ENCODE measurements around the gene SLC45A2.
"Not testable (repeated sequence)": the region's sequence is repeated elsewhere in the genome, so short reads cannot be mapped to it uniquely, and the experiment has no call there.

Gene SLC45A2, protein sequence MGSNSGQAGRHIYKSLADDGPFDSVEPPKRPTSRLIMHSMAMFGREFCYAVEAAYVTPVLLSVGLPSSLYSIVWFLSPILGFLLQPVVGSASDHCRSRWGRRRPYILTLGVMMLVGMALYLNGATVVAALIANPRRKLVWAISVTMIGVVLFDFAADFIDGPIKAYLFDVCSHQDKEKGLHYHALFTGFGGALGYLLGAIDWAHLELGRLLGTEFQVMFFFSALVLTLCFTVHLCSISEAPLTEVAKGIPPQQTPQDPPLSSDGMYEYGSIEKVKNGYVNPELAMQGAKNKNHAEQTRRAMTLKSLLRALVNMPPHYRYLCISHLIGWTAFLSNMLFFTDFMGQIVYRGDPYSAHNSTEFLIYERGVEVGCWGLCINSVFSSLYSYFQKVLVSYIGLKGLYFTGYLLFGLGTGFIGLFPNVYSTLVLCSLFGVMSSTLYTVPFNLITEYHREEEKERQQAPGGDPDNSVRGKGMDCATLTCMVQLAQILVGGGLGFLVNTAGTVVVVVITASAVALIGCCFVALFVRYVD

DNA sequence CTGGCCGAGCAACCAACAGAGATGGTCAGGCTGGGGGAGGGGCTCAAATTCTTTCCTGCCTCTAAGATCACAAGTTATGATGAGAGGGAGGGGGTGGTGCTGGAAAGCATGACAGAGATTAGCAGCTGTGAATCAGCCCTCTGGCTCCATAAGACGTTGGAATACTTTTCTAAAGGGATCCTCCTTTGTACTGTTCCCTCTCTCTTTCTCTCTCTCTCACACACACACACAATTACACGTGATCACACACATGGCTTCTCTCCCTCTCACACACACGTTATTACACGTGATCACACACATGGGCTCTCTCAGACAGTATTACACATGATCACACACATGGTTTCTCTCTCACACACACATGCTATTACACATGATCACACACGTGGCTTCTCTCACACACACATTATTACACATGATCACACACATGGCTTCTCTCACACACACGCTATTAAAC, at the start of gene SLC45A2:
Gene SLC45A2 (minus strand): TSS at position 23 of the 454 bp plus-strand sequence. CDS start 110 bp downstream, outside the sequence.
- DNase-seq (ENCODE audit: low spot score) = peak; percentile 16

DNA sequence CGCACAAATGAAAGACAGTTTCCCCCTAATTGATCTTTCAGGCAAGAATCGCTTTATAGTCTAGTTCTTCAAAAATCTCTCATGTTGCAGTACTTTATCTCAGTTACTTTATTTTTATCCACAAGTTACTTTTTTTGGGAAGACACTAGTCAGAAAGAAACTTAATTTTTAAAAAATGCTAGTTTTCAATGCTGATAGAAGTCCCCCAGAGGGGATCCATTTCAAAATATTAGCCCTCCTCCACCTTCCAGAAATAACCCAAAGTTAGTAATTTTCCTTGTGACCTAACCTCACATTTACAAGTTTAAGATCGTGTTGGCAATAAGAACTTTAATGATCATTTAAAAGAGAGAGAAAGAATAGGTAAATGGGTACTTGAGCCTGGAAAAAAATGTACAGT, 47.5 kb upstream of the SLC45A2 start:
- DNase-seq (ENCODE audit: low spot score) = no peak

DNA sequence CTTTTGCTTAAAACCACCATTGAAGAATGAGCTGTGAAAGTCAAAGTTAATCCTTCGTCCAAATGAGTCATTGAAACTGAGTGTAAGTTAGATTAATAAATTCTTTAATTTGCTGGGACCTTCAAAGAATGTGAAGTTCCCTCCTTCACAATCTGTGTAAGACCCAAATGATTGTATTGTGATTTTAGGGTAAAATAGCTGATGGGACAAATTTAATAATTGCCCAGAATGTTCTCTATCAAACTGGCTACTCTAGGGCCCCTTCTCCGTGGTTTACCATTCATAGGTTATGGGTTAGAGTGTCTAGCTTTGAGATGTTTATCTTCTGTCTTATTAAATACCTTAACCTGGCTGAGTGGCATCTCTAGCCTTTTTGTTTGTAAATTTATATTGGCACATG, 46.6 kb upstream of the SLC45A2 start:
- no peak for DNase-seq (ENCODE audit: low spot score)

DNA sequence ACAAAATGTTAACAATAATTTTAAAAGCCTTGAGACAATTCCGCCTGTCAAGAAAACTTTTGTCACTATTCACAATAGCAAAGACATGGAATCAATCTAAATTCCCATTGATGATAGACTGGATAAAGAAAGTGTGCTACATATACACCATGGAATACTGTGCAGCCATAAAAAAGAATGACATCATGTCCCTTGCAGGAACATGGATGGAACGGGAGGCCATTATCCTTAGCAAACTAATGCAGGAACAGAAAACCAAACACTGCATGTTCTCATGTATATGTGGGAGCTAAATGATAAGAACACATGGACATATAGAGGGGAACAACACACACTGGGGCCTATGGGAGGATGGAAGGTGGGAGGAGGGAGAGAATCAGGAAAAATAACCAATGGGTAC, 46.1 kb upstream of the SLC45A2 start:
- not testable (repeated sequence) for DNase-seq (ENCODE audit: low spot score)

DNA sequence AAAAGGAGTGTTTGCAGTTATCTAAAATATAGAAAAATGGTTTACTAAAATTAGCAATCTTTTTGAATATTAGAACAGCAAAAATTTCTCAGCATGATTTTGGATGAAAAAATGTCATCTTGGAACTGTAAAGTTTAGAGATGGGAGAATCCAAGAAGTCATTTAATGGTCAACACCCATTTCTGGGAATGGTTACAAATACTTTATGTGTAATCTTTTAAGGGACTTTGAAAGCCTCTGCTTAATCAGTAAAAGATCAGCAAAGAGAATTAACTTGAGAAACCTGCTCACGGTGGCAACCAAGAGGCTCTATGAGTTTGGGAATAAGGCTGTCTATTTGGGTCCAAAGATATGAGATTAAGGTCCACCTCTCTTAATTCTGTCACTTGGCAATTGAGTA, 45.6 kb upstream of the SLC45A2 start:
- DNase-seq (ENCODE audit: low spot score) = peak; percentile 16

DNA sequence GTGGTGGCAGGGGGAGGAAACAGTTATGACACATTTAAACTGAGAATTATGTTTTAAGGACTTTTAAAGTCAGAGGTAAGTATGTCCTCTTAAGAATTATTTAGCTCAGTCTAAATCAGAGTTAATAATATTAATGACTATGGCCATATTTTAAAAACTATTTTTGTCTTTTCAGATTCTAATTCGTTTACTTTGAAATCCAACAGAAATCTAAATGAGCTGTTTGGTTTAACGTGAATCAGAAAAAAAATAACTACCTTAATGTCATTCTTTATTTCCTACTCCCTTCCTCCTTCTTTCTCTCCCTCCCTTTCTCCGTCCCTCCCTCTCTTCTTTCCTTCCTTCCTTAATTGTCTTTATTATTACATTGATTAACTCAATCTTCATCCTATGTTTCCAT, 43.9 kb upstream of the SLC45A2 start:
- no peak for DNase-seq (ENCODE audit: low spot score)

DNA sequence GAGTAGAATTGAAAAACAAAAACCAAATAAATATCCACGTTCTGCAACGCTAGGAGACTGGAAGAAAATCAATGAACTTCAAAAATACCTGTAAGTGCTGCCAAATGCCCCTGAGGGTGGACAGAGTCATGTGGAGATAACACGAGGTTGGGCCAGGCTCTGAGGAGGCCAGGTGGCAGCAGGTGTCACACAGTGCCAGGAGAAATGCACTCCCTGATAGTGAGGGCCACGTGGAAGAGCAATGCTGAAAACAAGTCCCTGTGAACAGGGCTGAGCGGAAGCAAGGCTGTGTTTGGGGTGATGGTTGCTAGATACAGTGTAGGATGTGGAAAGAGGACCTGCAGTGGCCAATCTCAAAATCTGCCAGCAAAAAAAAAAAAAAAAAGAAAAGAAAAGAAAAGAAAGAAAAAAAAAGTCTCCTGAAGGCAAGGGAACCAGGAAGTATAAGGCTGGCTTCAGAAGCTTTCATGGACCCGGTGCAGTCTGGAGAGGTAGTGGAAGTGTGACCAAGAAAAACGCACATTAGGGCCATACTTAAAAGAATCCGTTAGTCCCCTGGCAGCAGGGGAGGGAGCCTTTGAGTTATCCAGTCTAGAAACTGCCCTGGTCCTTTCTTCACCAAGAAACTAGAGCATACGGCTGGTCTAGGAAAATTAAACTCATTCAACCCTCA, 41.7 kb upstream of the SLC45A2 start:
- DNase-seq (ENCODE audit: low spot score) = no peak

DNA sequence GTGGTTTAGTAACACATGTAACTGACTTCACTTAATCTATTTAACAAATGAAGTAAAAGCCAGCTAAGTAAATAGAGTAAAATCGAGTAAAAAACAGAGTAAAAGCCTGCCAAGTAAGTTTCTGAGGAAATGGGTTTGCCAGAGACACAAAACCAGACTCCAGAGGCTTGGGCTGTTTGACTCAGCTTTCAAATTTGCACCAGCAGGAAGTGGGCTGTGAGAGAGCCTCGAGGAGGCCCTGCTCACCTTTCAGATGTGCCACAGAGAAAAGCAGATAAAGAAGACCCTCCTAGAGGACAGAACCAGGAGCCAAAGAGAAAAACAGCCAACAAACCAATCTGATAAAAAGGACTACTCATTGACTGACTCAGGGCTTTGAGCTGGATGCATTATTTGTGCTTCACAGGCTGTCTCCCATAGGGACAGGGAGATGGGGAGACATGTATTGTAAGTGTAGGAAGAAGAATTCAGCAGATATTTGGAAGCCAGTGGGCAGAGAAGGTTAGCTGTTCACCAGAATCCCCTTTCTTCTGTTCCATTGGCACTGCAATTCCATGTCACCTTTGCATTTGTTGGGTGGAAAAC, 37.7 kb upstream of the SLC45A2 start:
- peak; percentile 46 for DNase-seq (ENCODE audit: low spot score)

DNA sequence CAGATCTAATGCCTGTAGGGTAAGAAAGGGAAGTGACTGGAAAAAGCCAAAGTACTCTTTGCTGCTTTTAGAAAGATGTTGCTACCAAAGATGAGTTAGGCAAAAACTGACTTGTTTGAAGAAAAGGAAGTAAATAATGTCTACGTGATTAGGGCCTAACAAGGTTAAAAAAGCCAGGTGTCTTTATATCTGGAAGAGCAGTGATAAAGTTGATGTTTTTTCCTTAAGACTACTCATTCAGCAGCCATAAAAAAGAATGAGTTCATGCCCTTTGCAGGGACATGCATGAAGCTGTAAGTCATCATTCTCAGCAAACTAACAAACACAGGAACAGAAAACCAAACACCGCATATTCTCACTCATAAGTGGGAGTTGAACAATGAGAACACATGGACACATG, 36.8 kb upstream of the SLC45A2 start:
- DNase-seq (ENCODE audit: low spot score) = no peak

DNA sequence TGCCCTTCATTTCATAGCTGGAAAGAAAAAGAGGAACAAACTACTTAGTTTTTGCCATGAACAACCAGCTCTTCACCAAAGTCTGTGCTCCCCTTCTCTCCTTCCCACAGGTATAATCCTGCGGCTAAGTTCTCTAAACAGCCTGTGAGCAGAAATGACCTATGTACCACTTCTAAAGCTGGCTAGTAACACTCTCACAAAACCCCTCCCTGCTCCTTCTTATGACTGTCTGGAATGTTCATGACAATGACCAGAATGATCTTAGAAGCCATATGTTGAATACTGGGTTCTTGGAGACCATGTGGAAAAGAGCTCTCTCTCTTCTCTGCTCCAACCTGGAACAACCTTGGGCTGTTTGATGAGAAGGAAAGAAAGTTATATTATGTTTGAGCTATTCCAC, 36.2 kb upstream of the SLC45A2 start:
- DNase-seq (ENCODE audit: low spot score) = no peak

DNA sequence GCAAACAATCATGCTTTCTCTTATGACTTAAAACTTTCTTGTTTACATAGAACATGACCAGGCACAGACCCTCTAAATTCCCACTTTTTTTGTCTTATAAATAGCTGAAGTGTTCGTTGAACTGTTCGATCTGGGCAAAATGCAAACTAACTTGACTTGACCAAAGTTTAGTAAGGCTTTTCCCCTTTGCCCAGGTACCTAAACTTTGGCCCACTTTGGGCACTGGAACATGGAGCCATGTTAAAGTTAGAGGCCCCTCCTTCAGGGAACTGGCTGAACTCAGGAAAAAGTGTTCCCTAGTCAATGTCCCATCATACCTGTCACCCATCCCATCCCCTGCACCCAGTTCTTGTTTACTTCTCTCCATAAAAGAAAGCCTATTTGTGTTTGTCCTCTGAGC, 32.8 kb upstream of the SLC45A2 start:
- no peak for DNase-seq (ENCODE audit: low spot score)

DNA sequence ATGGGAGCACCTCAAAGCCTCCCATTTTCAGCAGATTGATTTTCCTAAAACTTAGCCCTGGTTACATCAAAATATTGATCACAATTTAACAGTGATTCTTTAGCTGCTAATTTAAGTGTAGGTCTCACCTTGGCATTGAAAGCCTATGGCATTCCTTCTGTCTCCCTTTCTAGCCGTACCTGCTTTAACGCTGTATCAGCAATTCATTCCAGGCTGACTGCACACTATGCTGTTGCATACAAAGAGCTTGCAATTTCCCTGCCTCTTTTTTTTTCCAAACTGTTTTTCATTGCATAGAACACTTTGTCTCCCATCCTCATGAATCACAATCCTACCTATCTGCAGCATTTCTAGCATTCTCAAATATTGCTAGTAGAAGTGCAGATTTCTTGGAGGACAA, 32.3 kb upstream of the SLC45A2 start:
- no peak for DNase-seq (ENCODE audit: low spot score)

DNA sequence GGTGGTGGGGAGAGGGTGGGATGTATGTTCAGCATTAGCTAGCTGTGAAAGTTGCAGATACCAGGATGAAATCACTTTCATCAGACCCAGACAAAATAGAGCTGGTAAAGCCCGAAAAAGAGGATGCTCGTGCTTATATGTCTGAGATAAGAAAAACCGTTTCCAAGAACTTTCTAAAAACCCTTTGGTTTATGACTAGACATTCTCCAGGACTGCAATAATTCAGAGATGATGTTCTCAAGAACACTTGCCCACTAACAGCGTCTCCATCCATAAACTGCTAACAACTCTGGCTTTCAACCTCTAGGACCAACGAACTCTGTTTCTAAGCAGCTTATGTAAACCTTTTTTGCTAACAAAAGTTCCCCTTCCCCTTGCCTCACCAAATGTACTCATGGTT, 31.7 kb upstream of the SLC45A2 start:
- DNase-seq (ENCODE audit: low spot score) = no peak

DNA sequence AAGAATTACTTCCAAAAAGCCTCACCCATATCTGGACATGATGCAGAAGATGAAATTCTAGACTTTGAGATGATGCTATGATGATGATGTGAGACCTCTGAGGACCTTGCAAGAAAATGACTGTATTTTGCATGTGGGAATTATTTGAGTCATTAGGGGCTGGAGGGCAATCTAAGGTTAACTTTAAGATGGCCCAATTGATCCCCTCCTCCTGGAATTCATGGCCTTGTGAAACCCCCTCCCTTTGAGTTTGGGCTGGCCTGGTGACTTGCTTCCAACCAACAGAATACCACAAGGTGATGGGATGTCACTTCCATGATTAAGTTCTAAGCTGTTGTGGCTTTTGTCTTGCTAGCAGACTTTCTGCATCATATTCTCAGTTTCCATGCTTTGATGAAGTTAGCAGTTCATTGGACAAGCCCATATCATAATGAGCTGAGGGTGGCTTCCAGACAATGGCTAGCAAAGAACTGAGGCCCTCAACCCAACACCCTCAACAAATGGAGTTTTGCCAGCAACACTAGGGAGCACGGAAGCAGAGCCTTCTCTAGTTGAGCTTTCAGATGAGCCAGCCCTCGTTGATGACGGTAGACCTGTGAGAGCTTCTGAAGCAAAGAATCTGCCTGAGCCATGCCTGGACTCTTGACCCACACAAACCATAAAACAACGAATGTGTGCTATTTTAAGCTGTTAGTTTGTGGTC, 30.8 kb upstream of the SLC45A2 start:
- DNase-seq (ENCODE audit: low spot score) = no peak

DNA sequence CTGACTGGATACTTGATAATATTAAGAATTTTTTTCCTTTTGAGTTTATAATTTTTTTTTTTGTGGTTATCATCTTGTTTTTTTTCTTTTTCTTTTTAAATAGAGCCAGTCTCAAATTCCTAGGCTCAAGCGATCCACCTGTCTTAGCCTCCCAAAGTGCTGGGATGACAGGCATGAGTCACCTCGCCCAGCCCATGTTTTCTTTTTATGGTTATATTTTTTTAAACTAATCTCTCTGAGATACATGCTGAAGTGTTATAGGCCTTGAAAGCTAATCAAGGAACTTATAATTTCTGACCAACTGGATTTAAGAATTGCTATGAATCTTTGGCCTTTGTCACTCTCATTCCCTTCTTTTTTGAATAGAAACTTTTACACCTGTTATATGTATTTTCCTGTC, 30.1 kb upstream of the SLC45A2 start:
- DNase-seq (ENCODE audit: low spot score) = no peak

DNA sequence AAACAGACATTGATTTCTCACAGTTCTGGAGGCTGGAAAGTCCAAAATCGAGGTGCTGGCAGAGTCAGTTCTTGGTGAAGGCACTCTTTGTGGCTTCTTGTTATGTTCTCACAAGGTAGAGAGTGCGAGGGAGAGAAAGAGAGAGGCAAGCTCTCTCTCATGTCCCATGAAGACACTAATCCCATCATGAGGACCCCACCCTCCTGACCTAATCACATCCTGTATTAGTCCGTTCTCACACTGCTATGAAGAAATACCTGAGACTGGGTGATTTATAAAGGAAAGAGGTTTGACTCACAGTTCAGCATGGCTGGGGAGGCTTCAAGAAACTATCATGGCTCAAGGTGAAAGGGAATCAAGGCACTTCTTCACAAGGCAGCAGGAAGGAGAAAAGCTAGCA, 29.1 kb upstream of the SLC45A2 start:
- no peak for DNase-seq (ENCODE audit: low spot score)

DNA sequence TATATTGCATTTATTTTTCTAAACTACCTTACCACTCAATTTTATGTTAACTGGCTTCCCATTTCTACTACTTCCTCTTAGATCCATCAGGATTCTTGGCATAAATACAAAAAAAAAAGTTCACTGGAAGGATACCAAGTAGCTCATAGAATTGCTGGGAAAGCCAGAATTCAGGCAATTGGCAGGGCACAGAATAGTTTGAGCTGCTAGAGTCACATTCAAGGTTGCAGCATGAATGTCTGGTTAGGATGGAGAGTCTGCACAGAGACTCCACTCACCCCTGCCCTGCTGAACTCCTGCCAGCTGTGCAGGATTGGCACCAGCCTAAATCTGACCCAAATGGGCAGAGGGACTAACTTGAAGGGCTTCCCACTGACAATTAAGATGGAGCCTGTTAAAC, 28.3 kb upstream of the SLC45A2 start:
- no peak for DNase-seq (ENCODE audit: low spot score)

DNA sequence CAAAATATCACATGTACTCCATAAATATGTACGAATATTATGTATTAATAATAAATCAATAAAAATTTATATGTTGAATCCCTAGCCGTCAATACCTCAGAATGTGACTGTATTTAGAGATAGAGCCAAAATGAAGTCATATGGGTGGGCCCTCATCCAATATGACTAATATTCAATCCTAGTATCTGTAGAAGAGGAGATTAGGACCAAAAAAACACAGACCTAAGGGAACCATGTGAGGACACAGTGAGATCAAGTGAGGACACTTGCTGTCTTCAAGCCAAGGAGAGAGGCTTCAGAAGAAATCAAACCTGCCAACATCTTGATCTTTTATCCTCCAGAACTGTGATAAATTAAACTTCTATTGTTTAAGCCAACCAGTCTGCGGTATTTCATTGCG, 27.0 kb upstream of the SLC45A2 start:
- no peak for DNase-seq (ENCODE audit: low spot score)

DNA sequence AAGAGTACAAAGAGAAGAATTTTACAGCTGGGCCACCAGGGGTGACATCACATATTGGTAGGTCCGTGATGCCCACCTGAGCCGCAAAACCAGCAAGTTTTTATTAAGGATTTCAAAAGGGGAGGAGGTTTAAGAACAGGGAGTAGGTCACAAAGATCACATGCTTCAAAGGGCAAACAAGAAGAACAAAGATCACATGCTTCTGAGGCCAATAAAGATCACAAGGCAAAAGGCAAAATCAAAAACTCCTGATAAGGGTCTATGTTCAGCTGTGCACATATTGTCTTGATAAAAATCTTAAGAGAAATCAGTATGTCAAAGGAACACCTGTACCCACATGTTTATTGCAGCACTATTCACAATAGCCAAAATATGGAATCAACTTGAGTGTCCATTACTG, 25.7 kb upstream of the SLC45A2 start:
- DNase-seq (ENCODE audit: low spot score) = not testable (repeated sequence)

DNA sequence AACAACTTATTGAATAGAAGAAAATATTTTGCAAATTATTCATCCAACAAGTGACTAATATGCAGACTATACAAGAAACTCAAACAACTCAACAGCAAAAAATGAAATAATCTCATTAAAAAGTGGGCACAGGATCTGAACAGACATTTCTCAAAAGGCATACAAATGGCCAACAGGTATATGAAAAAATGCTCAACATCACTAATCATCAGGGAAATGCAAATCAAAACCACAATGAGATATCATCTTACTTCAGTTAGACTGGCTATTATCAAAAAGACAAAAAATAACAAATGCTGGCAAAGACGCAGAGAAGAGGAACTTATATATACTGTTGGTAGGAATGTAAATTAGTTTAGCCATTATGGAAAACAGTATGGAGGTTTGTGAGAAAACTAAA, 25.1 kb upstream of the SLC45A2 start:
- DNase-seq (ENCODE audit: low spot score) = no peak

DNA sequence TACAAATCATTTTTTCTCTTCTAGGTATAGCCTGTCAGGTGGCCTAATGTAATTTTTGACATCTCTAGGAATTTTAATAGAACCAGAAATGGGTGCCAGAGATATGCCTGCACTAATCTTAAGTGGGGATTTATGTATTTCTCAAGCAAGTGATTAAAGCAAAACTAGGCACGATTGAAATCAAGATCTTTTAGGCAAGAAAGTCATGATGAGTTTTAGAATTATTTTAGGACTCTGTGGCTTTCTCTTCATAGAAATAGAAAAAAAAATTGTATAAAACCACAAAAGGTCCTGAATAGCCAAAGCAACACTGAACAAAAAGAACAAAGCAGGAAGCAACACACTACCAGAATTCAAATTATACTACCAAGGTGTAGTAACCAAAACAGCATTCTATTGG, 24.3 kb upstream of the SLC45A2 start:
- DNase-seq (ENCODE audit: low spot score) = peak; percentile 13
